HG03342 (cell line): ENCODE data around the gene SEMA3C.

Source experiments
- ATAC-seq: cut with Tn5 transposase; IDR thresholded peaks from one replicate; pipeline ENCODE4 v1.9.1; 2021; ENCODE audit warnings: mild to moderate bottlenecking, moderate library complexity; ENCODE audit not compliant: unreplicated experiment

The SEMA3C gene

GRCh38 chr7:80918909-80919721, at the start of gene SEMA3C:
TSS of gene SEMA3C (minus strand) at chr7:80919051. CDS start at chr7:80916781, 2,270 bp downstream.
- peak; percentile 79 for ATAC-seq

- no peak for ATAC-seq
Measured at GRCh38 chr7:80968606-80969005, 49.8 kb upstream of the SEMA3C start.

- no peak for ATAC-seq
Measured at GRCh38 chr7:80967917-80968297, 49.1 kb upstream of the SEMA3C start.

DNA sequence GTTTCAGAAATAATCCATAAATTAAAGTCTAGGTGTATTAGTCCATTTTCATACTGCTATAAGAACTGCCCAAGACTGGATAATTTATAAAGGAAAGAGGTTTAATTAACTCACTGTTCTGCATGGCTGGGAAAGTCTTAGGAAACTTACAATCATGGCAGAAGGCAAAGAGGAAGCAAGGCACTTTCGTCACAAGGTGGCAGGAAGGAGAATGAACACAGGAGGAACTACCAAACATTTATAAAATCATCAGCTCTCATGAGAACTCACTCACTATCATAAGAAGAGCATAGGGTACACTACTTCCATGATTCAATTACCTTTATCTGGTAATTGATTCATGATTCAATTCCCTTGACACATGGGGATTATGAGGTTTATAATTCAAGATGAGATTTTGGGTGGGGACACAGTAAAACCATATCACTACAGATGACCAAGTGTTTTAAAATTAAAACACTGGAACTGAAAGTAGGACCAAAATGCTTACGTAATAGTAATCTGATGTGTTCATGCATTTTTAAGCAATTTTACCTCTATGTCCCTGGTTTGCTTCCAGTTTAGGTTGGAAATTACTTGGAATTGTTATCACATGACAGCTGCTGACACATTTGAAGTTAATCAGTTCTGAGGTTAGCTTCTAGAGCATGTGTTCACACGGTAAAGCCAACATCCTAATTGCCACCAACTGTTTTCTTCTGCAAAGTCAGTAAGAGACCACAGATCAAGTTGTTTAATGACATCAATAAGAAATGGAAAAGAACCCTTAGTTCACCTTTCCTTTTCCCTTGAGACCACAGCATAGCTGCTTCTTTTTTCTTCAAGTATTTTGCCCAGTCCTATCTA, 48.4 kb upstream of the SEMA3C start:
- ATAC-seq: no peak

GRCh38 chr7:80960244-80960795, 41.5 kb upstream of the SEMA3C start:
- no peak for ATAC-seq

DNA sequence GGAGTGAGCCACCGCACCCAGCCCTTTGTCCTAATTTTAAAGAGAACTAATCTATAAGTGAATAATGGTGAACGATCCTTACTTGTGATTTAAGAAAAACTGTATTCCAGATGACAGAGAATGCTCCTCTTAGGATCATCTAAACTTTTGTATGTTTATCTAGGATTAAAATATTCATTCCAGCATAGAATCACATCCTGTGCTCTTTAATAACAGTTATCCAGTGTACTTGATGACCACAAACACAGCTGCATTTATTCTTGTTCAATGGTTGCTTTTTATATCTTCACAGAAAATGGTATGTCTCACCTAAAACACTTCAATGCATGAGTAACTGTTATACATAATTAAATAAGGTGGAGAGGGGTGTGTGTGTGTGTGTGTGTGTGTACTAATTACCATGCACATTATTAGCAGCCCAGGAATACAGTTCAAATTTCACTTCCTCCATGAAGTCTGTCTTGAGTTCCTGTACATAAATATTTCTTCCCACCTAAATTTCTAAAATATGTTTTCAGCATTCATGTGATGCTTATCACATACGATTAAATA, 38.5 kb upstream of the SEMA3C start:
- no peak for ATAC-seq

DNA sequence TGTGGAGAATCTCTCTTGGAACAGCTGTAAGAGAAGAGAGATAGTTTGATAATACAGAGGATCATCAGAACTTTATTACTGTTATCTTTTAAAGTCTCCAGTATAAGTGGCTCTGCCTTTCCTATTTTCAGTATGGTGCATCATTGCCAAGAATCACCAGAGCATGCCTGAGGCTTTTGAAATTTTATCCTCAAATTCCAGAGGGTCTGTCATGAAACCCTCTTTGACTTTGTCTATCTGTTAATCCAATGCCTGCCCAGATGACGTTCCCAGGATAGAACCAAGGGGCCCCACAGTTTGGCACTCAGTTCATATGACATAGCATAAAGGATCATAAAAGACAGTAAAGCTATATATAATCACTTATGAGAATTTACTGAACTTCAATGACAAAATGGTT, 35.3 kb upstream of the SEMA3C start:
- no peak for ATAC-seq

DNA sequence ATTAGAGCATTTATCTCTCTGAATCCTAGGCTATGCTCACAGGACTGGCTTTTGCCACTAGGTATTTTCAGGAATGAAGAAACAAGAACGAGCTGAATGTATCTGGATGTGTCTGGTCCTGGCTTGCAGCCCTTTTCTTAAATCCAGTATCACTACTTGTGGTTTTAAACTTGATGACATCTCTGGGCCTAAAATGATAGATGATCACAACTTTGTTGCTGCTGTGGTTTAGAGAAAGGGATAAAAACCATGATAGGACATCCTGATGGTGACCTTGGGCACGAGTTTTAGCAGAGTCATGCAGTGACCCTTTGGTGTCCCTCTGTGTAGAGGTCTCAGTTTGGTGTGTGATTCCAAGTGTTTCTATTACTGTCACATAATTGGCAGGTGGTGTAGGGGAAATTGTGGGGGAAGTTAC, 31.7 kb upstream of the SEMA3C start:
- no peak for ATAC-seq

DNA sequence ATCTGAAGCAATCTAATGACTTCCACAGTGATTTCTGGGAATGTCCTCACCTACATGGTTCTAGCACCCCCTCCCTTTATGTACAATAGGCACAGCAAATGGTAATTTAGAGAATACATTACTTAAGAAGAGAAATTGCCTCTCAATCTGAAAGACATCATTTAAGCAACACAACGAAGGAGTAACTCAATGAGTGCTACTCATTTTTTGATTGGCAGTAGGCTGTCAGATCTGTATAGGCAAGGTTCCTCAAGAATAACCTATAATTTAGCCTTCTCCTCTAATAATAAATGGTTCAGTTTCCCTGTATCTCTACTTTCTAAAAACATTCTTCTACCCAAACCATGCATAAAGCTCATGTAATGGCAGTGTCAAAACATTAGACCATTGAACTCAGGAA, 30.6 kb upstream of the SEMA3C start:
- no peak for ATAC-seq

DNA sequence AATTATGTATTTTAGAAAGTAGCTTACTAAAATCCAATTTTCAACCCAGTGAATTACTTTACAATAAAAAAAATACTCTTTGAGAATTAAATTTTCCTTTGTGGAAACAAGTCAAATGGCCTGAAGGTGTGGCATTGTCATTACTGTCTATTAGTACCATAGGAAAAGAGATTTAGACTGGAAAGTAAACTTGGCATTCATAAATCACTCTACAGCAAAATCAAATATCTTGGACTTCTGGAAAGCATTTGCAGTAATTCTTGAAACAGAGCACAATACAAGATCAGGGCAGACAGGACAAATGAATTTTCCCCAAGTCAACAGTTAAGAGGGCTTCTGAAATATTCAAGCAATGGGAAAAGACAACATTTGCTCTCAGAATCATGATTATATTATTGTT, 28.0 kb upstream of the SEMA3C start:
- no peak for ATAC-seq

GRCh38 chr7:80945976-80946375, 27.1 kb upstream of the SEMA3C start:
- ATAC-seq: no peak

DNA sequence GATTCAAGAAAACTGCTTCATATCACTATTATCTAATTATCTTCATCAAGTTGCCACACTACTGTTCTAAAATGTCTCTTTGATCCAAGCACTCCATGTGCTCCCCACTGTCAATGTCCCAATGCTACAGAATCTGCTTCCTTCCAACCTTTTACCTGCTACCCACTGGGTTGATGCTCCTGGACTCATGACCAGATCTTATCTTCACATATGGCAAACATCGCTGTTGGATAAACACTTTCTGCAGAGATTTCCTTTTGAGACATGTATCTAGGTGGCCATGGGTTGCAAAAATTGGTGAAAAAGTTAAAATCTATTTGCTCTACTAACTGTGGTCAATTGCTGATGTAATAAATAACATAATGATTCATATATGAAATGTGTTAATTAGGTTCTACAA, 24.5 kb upstream of the SEMA3C start:
- ATAC-seq: no peak

- no peak for ATAC-seq
Measured at GRCh38 chr7:80942261-80943041, 23.6 kb upstream of the SEMA3C start.

GRCh38 chr7:80941208-80941758, 22.4 kb upstream of the SEMA3C start:
- no peak for ATAC-seq

DNA sequence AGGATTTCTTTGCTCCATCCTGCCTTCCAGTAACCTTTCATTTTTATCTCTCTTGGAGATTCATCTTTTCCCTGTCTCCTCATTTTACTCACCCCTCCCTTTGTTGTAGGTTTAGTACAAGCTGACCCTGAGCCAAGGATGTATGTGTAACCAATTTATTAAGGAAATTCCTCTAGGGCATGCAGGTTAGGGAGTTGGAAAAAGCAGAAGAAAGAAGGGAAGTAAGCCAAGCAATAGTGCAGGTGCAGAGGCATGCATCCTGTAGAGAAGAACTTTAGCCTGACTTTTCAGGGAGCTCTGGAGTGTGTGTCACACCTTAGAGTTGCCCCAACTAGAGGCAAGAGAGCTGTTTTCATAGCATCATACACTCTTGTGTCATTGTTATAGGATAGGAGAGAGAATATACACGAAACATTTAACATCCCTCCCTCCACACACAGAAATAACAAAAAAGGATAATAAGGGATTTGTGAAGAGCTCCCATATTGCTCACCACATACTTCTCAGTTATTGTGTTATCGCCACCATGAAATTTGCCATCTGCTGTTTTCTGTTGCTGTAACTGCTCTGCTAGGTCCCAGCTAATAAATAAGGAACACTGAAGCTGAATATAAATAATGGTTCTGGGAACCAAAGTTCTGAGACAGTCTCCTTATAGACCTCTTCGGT, 21.8 kb upstream of the SEMA3C start:
- ATAC-seq: no peak

DNA sequence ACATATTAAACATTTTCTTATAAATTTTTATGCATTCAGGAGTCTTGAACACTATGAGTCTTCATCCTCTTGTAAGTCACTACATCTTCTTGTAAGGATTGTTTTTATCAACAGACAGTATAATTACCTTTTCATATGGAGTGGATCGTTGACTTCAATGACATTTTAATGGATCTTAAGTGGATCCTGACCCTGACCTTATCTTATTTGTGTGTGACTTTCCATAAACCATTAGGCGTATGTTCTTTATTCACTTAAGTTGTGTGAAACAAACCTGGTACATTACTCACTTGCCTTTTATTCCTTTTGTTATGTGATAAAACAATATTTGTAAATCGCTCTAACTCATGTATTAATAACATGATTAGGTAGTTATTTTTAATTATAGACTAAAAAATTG, 18.5 kb upstream of the SEMA3C start:
- ATAC-seq: no peak

DNA sequence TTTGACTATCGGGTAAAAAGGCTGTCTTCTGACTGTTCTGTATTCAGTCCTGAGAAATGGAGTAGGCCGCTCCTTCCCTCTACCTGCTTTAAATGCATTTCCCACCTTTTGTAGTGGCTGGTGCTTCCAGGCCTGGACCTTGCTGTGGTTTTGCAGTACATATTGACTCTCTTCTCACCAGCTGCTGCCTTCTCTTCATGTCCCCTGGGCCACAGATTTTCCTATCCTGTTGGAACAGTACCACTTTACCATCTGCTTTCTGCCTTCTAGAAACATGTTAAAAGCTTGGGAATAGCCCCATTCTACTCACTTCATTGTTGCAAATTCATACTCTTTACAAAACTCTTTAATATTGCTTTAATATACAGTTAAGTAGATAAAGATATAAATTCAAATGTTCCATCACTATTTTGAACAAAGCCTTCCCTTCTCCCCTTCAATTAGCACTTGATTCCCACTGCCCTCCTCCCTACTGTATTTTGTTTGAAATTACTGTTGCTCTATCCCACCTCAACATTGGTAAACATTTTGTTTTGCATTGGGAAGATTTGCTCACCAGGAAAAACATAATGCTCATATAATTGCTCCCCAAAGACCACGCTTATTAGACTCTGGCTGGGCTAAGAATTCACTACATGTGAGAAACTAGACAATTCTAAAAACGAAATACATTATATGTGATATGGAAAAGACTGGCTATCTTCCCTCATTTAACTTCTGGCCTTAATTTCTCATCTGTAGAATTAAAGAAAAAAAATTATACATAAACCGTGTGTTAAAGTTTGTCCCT, 17.3 kb upstream of the SEMA3C start:
- ATAC-seq: no peak

DNA sequence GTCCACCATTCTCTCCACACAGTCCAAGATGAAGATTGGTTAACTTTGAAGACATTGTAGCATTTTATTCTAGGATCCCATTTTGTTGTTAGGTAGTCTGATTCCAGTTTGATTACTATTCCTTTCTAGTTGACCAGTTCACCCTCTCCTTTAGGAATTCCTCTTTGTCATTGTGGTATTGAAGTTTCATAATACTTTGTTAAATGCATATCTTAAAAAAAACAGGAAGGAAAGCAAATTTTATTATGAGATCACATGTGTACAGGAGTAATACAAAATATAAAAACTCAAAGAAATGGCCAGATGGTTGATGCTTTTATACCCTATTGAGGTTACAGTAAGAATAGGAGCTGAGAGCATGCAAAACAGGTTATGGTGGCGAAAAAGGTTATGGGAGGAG, 15.5 kb upstream of the SEMA3C start:
- ATAC-seq: no peak

DNA sequence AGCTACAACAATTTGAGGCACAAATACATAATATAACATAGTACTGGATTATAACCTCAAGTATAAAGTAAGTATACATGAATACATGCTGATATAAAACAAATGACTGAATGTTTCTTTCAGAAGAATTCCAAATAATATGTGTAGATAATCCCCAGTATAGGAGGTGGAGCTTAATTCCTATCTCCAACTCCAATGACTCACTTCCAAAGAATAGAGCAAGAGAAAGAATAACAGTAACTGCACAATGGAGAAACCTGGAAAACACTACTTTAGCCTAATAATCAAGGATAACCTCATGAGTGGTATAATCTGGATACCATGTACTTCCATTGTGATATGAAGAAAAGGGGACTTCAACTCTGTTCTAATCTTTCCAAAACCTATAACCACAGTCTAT, 13.7 kb upstream of the SEMA3C start:
- no peak for ATAC-seq
